NCI-H187 treated with DMSO at 0.1 percent for 48 hours (cell line): ENCODE results near the gene PHF19.

ENCODE experiments used
- DNase-seq: peaks from one replicate; lab custom pipeline; 2025; lab: John Stamatoyannopoulos, UW

PHF19 gene

GRCh38 chr9:120891884-120892747 lies 15.1 kb upstream of the PHF19 start:
- no peak for DNase-seq

DNA sequence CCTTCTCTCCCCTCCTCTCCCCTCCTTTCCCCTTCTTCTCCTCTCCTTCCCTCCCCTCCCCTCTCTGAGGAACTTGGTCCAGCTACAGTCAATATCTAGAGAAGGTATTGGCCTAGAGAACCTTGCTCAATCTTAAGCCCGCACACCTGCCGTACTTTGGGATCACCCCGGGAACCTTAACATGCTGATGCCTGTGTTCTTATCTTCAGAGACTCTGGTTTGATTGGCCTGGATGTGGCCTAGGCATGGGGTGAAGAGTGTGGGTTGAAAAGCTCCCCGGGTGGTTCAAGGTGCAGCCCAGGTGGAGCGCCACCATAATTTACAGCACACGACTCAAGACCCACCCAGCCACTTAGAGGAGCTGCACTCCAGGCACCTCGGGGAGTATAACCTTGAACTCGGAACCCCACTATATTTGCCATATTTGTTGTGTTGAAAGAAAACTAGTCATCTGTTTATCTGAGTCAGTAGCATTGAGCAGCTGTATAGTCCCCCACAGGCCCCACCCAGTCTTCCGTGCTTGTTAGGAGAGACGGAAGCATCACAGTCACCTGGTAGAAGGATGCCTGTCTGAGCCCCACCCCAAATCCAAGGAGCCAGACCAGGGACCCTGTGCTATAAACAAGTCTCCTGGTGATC lies 14.4 kb upstream of the PHF19 start:
- no peak for DNase-seq

DNA sequence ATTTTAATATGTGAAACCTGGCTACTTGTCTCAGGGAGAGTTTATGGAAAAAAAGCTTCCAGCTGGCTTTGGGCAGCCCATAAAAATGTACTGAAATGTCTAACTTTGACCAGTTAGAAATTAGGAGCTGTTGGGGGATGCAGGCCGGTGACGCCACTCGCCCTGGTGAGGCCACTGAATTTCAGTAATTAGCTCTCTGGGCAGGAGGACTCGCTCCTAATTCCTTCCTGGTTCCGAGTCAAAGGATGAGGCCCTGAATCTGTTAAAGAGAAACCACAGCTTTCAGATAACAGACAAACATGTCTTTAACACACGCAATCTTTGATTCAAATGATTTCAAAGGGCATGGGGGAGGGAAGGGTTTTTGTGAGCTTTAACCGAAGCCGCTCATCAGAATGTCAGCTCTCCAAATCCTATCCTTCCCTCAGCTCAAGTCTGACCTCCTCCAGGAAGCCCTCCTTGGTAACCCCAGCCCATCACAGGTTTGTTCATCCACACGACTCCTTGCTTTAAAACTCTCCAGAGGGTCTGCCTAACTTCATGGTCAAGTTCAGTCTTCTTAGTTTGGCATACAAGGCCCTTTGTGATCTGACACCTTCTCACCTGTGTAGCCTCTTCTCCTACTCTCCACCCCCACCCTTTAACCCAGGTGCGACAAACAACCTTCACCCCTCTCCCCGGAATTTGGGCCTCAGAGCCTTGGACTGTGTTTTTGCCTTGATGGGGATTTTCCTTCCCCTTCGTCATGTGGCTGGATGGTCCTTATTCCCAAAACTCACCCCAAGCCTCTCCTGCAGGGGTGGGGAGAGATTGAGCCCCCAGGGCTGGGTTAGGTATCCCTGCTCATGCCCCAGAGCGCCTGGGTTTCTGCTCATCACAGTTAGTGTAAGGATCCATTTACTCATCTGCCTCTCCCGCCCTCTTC lies 13.6 kb upstream of the PHF19 start:
- no peak for DNase-seq

DNA sequence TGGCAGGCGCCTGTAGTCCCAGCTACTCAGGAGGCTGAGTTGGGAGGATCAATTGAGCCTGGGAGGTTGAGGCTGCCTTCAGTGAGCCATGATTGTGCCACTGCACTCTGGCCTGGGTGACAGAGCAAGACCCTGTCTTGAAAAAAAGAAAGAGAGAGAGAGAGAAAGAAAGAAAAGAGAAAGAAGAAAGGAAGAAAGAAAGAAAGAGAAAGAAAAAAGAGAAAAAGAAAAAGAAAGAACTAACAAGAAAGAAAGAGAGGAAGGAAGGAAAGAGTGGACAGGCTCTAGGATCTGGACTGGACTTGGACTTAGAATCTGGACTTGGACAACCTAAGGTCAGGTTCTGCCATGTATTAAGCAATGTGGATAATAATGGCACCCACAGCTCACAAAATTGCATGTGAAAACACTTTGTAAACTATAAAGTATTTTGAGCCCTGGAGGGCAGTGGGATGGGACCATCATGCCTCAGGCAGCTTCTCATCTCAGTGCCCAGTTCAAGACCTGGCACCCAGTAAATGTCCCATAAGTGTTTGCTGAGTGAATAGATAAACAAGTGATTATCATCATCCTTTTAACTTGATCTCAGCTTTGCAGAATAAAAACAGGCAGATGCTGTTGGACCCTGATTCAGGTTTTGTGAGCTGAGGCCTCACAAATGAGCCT lies 12.8 kb upstream of the PHF19 start:
- no peak for DNase-seq

GRCh38 chr9:120888626-120889025 lies 11.6 kb upstream of the PHF19 start:
- no peak for DNase-seq

DNA sequence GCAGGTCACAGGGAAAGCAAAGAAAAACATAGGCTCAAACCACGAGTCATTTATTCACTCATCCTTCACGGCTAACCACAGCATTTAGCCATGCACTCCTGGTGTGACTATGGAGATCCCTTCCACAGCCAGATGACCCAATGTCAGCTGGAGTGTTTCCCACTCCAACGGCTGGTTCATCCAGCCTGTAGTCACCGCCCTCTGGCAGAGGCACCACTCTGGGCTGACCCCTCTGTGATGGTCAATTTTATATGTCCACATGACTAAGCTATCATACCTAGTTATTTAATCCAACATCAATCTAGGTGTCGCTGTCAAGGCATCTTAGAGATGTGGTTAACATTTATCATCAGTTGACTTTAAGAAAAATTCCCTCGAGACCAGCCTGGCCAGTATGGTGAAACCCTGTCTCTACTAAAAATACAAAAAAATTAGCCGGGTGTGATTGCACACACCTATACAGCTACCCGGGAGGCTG lies 9.5 kb upstream of the PHF19 start:
- no peak for DNase-seq

DNA sequence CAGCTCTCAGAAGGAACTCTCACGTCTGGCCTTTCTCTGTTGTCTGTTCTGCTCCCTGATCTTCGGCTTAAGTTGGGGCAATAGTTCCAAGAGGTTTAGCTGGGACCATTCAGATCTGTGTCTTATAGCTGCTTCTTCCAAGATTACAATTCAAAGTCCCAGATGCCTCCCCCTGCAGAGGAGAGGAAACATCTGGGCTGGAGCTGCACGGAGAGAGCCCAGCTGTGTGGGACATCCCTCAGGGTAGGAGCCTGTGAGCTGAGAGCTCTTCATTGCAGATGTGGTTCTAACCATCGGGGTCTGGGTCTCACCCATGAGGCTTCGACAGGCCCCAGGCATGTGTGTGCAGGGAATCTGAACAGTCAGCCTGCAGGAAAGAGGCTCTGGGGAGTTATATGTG lies 9.0 kb upstream of the PHF19 start:
- DNase-seq, result no peak

GRCh38 chr9:120885457-120885856 lies 8.5 kb upstream of the PHF19 start:
- no peak for DNase-seq

DNA sequence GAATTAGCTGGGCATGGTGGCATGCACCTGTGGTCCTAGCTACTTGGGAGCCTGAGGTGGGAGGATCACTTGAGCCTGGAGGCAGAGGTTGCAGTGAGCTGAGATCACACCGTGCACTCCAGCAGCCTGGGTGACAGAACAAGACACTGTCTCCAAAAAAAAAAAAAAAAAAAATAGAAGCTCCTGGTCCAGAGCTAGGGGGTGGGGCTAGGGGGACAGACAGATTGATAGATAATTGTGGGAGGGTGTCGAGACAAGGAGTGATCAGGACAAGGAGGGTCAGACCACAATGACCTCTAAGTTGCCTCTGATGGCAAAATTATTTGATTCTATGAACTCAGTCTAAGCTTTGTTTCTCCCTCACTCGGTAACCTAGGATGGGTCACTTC lies 6.6 kb upstream of the PHF19 start:
- DNase-seq, result no peak

- no peak for DNase-seq
These were observed 6.1 kb upstream of the PHF19 start for GRCh38 chr9:120882935-120883607.

DNA sequence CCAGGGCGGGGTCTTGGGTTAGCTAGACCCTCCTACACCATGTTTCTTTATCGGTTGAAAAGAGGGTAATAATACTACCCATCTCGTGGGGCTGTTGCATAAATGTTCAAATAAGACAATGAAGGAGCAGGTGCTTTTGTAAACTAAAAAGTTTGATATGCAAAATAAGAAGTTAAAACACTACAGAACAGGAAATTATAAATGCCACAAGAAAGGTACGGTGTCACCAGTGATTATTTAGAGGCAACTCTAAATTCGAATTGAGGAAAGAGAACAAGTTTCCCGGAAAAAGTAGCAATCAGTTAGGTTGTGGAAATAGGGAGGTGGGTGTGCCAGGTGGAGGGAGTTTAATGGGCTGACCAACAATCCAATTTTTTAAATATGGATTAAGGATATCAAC lies 2.5 kb upstream of the PHF19 start:
- DNase-seq, result no peak

GRCh38 chr9:120878188-120879130 lies 1.5 kb upstream of the PHF19 start:
- no peak for DNase-seq

- DNase-seq, result no peak
These were observed 467 bp upstream of the PHF19 start for GRCh38 chr9:120877276-120878034.

GRCh38 chr9:120875954-120876841 lies 790 bp downstream of the PHF19 start:
- no peak for DNase-seq

GRCh38 chr9:120875643-120875953 lies 1.4 kb downstream of the PHF19 start:
- DNase-seq, result no peak

DNA sequence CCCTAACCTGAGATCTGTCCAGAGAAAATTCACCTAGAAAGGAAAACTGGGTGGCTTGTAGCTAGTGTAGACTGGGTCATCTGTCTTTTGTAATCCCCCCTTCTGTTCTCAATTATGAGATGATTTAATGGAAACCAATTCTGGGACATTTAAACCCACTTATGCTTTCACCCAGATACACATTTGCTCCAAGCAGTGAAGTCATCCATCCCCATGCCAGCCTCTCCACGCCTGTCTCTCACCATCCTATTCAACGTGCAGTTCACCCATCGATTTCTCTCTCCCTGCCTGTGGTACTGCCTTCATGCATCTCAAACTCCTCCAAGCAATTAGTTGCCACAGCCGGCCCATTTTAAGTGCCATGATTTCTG lies 1.8 kb downstream of the PHF19 start:
- no peak for DNase-seq

GRCh38 chr9:120874226-120875194 lies 2.5 kb downstream of the PHF19 start:
- DNase-seq, result no peak
